HG03196 (cell line): ENCODE results near the gene MVB12B.

Source experiments
- ATAC-seq: cut with Tn5 transposase; IDR thresholded peaks from one replicate; pipeline ENCODE4 v1.9.1; 2021; ENCODE audit not compliant: unreplicated experiment

Gene MVB12B

GRCh38 chr9:126488310-126488709 is 161.7 kb downstream of the MVB12B start:
- no peak for ATAC-seq

GRCh38 chr9:126488881-126489404 is 162.3 kb downstream of the MVB12B start:
- ATAC-seq, result no peak

GRCh38 chr9:126489581-126490213 is 163.1 kb downstream of the MVB12B start:
- no peak for ATAC-seq

GRCh38 chr9:126490214-126490631 is 163.6 kb downstream of the MVB12B start:
- no peak for ATAC-seq

- ATAC-seq, result no peak
Measured at GRCh38 chr9:126490871-126491567, 164.4 kb downstream of the MVB12B start.

- no peak for ATAC-seq
Measured at GRCh38 chr9:126491568-126491879, 164.9 kb downstream of the MVB12B start.

- no peak for ATAC-seq
Measured at GRCh38 chr9:126491949-126492348, 165.3 kb downstream of the MVB12B start.

GRCh38 chr9:126494264-126494663 is 167.6 kb downstream of the MVB12B start:
- ATAC-seq, result no peak

GRCh38 chr9:126494746-126495145 is 168.1 kb downstream of the MVB12B start:
- ATAC-seq, result no peak

- ATAC-seq, result no peak
Measured at GRCh38 chr9:126495411-126496180, 169.0 kb downstream of the MVB12B start.

- no peak for ATAC-seq
Measured at GRCh38 chr9:126496181-126496576, 169.6 kb downstream of the MVB12B start.

GRCh38 chr9:126496781-126497659 is 170.4 kb downstream of the MVB12B start:
- ATAC-seq, result no peak

GRCh38 chr9:126497660-126498275 is 171.1 kb downstream of the MVB12B start:
- no peak for ATAC-seq

- no peak for ATAC-seq
Measured at GRCh38 chr9:126498331-126498730, 171.7 kb downstream of the MVB12B start.

GRCh38 chr9:126499005-126499910 is 172.6 kb downstream of the MVB12B start:
- ATAC-seq, result no peak

- no peak for ATAC-seq
Measured at GRCh38 chr9:126499911-126500599, 173.4 kb downstream of the MVB12B start.

GRCh38 chr9:126500600-126501382 is 174.2 kb downstream of the MVB12B start:
- ATAC-seq, result no peak
